ES-I3 (cell line): ENCODE measurements around the gene CLTA.

Experiments used
- H3K36me3 ChIP-seq: 2 replicates; pipeline ENCODE4 v1.6.1; 2013; ENCODE audit warnings: mild to moderate bottlenecking, low read length, control low read depth, moderate library complexity; ENCODE audit not compliant: insufficient read depth
- H3K4me1 ChIP-seq: 2 replicates; pipeline ENCODE4 v1.6.1; 2013; ENCODE audit warnings: mild to moderate bottlenecking, control low read depth, low read length; ENCODE audit not compliant: insufficient read depth
- H3K9ac ChIP-seq: 2 replicates; pipeline ENCODE4 v1.6.1; 2013; ENCODE audit warnings: low read depth, mild to moderate bottlenecking, low read length, moderate library complexity
- H3K9me3 ChIP-seq: 2 replicates; pipeline ENCODE4 v1.6.1; 2013; ENCODE audit warnings: mild to moderate bottlenecking, low read length, moderate library complexity; ENCODE audit not compliant: control insufficient read depth, insufficient read depth

The CLTA gene

DNA sequence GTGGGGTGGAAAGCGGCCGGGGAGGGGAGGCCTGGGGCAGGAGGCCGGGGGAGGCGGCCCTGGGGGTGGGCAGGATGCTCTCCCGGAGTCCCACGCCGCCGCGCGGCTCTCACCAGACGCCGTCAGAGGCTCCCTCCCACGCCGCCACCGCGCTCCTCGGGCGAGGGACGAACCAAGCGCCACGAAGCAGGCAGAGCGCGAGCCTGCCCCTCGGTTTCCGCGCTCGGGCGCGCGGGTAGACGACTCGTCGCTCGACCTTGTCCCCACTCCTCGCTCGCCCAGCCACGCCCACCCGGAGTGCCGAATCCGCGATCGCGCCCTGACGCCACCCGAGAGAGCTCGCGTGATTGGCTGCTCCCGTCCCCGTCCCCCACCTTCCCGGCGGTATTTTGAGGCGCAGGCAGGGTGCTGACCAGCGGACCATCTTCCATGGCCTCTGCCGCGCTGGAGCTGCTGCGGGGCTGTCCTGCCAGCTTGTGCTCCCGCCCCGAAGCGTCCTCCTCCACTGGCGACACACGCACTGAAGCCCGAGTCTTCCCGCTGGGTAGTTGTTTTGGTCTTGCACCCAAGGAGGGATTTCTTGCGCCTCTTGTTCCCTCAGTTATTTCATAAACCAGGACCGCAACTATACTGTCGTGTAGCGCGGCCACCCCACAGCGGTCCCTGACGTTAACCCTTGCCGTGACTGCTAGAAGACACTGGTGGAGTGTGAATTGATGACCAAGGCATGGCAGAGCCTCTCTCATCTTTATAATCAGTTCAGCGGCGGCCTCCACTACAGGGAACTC lies 67.7 kb downstream of the CLTA start, which contains the start of gene GNE:
Gene GNE (minus strand): TSS at position 241 of the 788 bp plus-strand sequence. CDS start 9,093 bp downstream, outside the sequence.
- Histone ChIP-seq H3K4me1 (no peaks in the 10 kb centered on the region), H3K9me3 (no peaks in the 10 kb centered on the region), H3K36me3 (no peaks in the 10 kb centered on the region), H3K9ac (peak within 1 kb of the TSS; percentile 66)

DNA sequence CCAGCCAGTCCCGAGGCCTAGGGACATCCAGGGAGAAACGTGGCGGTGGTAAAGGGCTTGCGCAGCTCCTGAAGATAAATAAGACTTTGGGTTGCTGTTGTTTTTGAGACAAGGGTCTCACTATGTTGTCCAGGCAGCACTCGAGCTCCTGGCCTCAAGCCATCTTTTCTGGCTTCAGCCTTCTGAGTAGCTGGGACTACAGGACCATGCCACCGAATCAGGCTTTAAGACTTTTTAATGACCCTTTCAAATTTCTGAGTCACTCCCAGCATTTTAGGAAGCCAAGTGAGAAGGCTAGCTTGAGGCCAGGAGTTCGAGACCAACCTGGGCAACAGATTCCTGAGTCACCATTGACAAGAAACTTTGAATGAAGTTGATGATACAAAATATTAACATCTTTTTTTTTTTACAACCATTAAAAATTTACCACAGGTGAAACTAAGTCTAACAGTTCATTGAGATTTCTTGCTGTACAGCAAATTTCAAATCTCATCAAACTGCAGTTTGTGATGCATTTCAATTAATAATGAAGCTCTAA lies 68.3 kb downstream of the CLTA start:
- H3K9ac ChIP-seq: peak overlapping the region; percentile 66
- H3K4me1 ChIP-seq: no peaks in the 10 kb centered on the region
- no peaks in the 10 kb centered on the region for H3K36me3 ChIP-seq
- H3K9me3 ChIP-seq: no peaks in the 10 kb centered on the region
